HepG2 (cell line): ENCODE results near the gene SELENOH. TPM values are rescaled to one million over a fixed set of nuclear protein-coding genes. Genes with fewer than 3 reads are reported as not detected.

ENCODE experiments used
- ATAC-seq: fragments of 200-7000 bp; cut with Tn5 transposase; 3 replicates; pipeline ENCODE4 v1.9.1; 2020; ENCODE audit warnings: mild to moderate bottlenecking, moderate library complexity
- BruUV-seq: library from RNA; stranded (reverse); fragments of 400-500 nt; replicated peaks from 2 replicates; lab custom pipeline; 2021; lab: Mats Ljungman, UMichigan
- CTCF ChIA-PET: fragments of 300-600 bp; formaldehyde crosslinking; extraction: SDS; loops from one replicate; lab custom pipeline; 2021; ENCODE audit warnings: low total read pairs, inconsistent platforms, low intra/inter-chr PET ratio; lab: Yijun Ruan, JAX
- POLR2A ChIA-PET: fragments of 350-600 bp; sonication (Branson Sonifier 250); formaldehyde crosslinking; loops from one replicate; lab custom pipeline; 2020; ENCODE audit warnings: antibody characterized with exemption, inconsistent platforms; lab: Yijun Ruan, JAX
- DNase-seq: peaks from one replicate; pipeline ENCODE4 v3.0.0-alpha.2; 2015; ENCODE audit warnings: low spot score
- FAIRE-seq: peaks from 3 replicates; lab custom pipeline; 2011; peaks lifted over from hg19 to GRCh38; lab: Jason Lieb, UNC
- H2AFZ ChIP-seq: one replicate; pipeline ENCODE4 v1.6.1; 2011; ENCODE audit warnings: low read length, inconsistent platforms
- H3K27ac ChIP-seq: fragments of 300-600 bp; 3 replicates; pipeline ENCODE4 v1.8.0; 2011; ENCODE audit warnings: mixed run types, mild to moderate bottlenecking, mixed read lengths, low read length, inconsistent platforms; ENCODE audit not compliant: insufficient read depth; ENCODE audit errors: extremely low read length
- H3K27me3 ChIP-seq, 2 experiments: fragments of 200-600 bp in 1 of 2; 2 replicates in 1 of 2; 3 replicates in 1 of 2; pipeline versions ENCODE4 v1.6.0 to v1.8.0; 2011; ENCODE audit warnings: low read length in 2 of 2, mild to moderate bottlenecking in 2 of 2, moderate library complexity in 2 of 2, inconsistent platforms in 1 of 2; ENCODE audit not compliant: insufficient read depth in 2 of 2, control insufficient read depth in 1 of 2
- H3K36me3 ChIP-seq, 2 experiments: fragments of 200-600 bp in 1 of 2; replicated peaks in 1 of 2; 2 replicates in 1 of 2; 3 replicates in 1 of 2; pipeline versions ENCODE4 v1.5.1 to v1.8.0; 2011; ENCODE audit warnings: low read length in 2 of 2, inconsistent platforms in 1 of 2; ENCODE audit not compliant: insufficient read depth in 2 of 2, control insufficient read depth in 1 of 2
- H3K4me1 ChIP-seq: 2 replicates; pipeline ENCODE4 v1.5.1; 2012; ENCODE audit warnings: low read length, inconsistent platforms; ENCODE audit not compliant: insufficient read depth
- H3K4me2 ChIP-seq: 2 replicates; pipeline ENCODE4 v1.6.0; 2011; ENCODE audit warnings: low read depth, low read length, inconsistent platforms
- H3K4me3 ChIP-seq, 3 experiments: fragments of 200-600 bp in 1 of 3; sonication (generic), shearing (Covaris generic) in 1 of 3; replicated peaks in 1 of 3; 2 replicates each; pipeline ENCODE4 v1.5.1; 2011 to 2016; ENCODE audit warnings: low read length in 3 of 3, inconsistent platforms in 2 of 3, low read depth in 2 of 3, mild to moderate bottlenecking in 2 of 3, control low read depth in 1 of 3, mixed read lengths in 1 of 3; ENCODE audit not compliant: insufficient read depth in 1 of 3
- H3K79me2 ChIP-seq: one replicate; pipeline ENCODE4 v1.6.1; 2011; ENCODE audit warnings: low read length, inconsistent platforms; ENCODE audit not compliant: insufficient read depth
- H3K9ac ChIP-seq: 2 replicates; pipeline ENCODE4 v1.6.0; 2011; ENCODE audit warnings: mild to moderate bottlenecking, low read depth, low read length, inconsistent platforms; ENCODE audit not compliant: insufficient read depth
- H3K9me3 ChIP-seq: 2 replicates; pipeline ENCODE4 v1.5.1; 2012; ENCODE audit warnings: mild to moderate bottlenecking, low read length
- H4K20me1 ChIP-seq: 2 replicates; pipeline ENCODE4 v1.6.0; 2011; ENCODE audit warnings: inconsistent platforms, mild to moderate bottlenecking, low read length, moderate library complexity; ENCODE audit not compliant: insufficient read depth
- EED ChIP-seq: sonication (generic); formaldehyde crosslinking; IDR thresholded peaks from 2 replicates; pipeline ENCODE4 v1.5.0; 2020; ENCODE audit warnings: mild to moderate bottlenecking, missing genetic modification reagents
- PHF21A ChIP-seq: sonication (generic); formaldehyde crosslinking; IDR thresholded peaks from 2 replicates; pipeline ENCODE4 v1.5.0; 2020; ENCODE audit warnings: mild to moderate bottlenecking, missing genetic modification reagents
- PTBP1 ChIP-seq: fragments of 200-400 bp; formaldehyde crosslinking; IDR thresholded peaks from 2 replicates; pipeline ENCODE4 v1.6.1; 2018; ENCODE audit warnings: low read length, low read depth; ENCODE audit not compliant: poor library complexity, severe bottlenecking
- ZEB1 ChIP-seq: IDR thresholded peaks from 2 replicates; pipeline ENCODE4 v1.6.1; 2012; ENCODE audit warnings: mild to moderate bottlenecking, low read depth, inconsistent platforms; ENCODE audit not compliant: insufficient replicate concordance
- ZNF24 ChIP-seq: fragments of 450-650 bp; IDR thresholded peaks from 2 replicates; pipeline ENCODE4 v1.6.1; 2017; ENCODE audit warnings: antibody characterized with exemption, mild to moderate bottlenecking
- ZNF543 ChIP-seq: sonication (generic); formaldehyde crosslinking; IDR thresholded peaks from 2 replicates; pipeline ENCODE4 v1.4.0; 2020; ENCODE audit warnings: mild to moderate bottlenecking, missing genetic modification reagents
- WGBS: methylation state at CpG from one replicate; pipeline ENCODE4 v1.1.6; 2017; ENCODE audit warnings: low lambda C conversion rate; 5-methylcytosine and 5-hydroxymethylcytosine counted together
- in situ Hi-C: cut with HindIII; loops from 2 replicates; pipeline ENCODE4 v1.10.0; 2017; ENCODE audit warnings: low pct_unique_long_range_greater_than_20kb; ENCODE audit not compliant: extremely low pct_ligation_motif_present
- intact Hi-C: fragments of 100-400 bp; cut with micrococcal nuclease; formaldehyde crosslinking; loops from one replicate; pipeline ENCODE4 v1.10.0; 2022; ENCODE audit not compliant: unreplicated experiment
- polyA plus RNA-seq, 8 experiments: library from polyadenylated mRNA; depleted of rRNA in 3 of 8; stranded (reverse) in 7 of 8; unstranded in 1 of 8; fragments of >200 nt; fragmentation: Illumina TruSeq in 4 of 8; extraction: Trizol in 4 of 8; gene quantifications; 2 replicates each; pipeline versions ENCODE4 v1.2.1 to v1.2.3, GENCODE V29; 2011 to 2016; ENCODE audit warnings: low read depth in 4 of 8, missing spikeins in 1 of 8, mixed read lengths in 1 of 8; ENCODE audit not compliant: insufficient read depth in 1 of 8
- total RNA-seq, 5 experiments: library from RNA; depleted of rRNA; stranded (reverse); fragments of >200 nt; fragmentation: Illumina TruSeq; extraction: Trizol; gene quantifications; 2 replicates each; pipeline ENCODE4 v1.2.3, GENCODE V29; 2016; ENCODE audit warnings: low read depth in 1 of 5
- TF ChIP-seq, protein P1 (sequence below): sonication (generic); formaldehyde crosslinking; IDR thresholded peaks from 2 replicates; pipeline ENCODE4 v1.4.0; 2020; ENCODE audit warnings: missing genetic modification reagents
- TF ChIP-seq, protein P2 (sequence below): sonication (generic); formaldehyde crosslinking; IDR thresholded peaks from 2 replicates; pipeline ENCODE4 v1.4.0; 2020; ENCODE audit warnings: missing genetic modification reagents

Gene SELENOH
- total and polyA plus RNA-seq, 2 of the 13 experiments (the other 11 are each of a cell fraction or from before 2014, with no cell fraction given): 27.2 to 77.4 TPM

DNA sequence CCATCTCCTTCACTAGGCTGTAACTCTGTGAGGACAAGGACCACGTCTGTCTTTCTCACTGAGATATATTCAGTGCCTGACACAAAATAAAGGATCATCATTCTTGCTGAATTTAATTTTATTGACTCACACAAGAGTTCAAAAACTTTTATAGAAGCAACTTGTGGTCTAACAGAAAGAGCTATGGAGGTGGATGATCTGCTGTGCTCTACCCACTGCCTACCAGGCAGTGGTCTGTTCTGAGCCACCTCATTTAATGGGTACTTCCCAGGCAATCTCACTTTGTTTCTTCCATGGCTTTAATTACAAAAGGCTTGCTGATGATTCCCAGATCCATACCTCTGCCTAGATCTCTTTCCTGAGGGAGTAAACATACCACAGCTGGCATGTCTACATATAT lies 5.6 kb downstream of the SELENOH start:
- no TSS peak for BruUV-seq
- Histone ChIP-seq H3K27ac (no peak overlapping the region), H3K4me3 (no peak overlapping the region), H3K79me2 (peaks cover 10% of the 10 kb centered on the region), H3K9ac (no peak overlapping the region), H3K27me3 (no peaks in the 10 kb centered on the region), H3K36me3 (peaks cover 4 to 32% of the 10 kb centered on the region in 2 experiments), H3K4me2 (no peak overlapping the region), H4K20me1 (no peaks in the 10 kb centered on the region), H3K9me3 (no peaks in the 10 kb centered on the region), H2AFZ (no peak overlapping the region), H3K4me1 (peaks cover 13% of the 10 kb centered on the region)
- TF ChIP-seq, protein P1, sequence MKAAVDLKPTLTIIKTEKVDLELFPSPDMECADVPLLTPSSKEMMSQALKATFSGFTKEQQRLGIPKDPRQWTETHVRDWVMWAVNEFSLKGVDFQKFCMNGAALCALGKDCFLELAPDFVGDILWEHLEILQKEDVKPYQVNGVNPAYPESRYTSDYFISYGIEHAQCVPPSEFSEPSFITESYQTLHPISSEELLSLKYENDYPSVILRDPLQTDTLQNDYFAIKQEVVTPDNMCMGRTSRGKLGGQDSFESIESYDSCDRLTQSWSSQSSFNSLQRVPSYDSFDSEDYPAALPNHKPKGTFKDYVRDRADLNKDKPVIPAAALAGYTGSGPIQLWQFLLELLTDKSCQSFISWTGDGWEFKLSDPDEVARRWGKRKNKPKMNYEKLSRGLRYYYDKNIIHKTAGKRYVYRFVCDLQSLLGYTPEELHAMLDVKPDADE (CRISPR knock-in tag): no peak
- no peak for TF ChIP-seq PTBP1
- no peak for TF ChIP-seq PHF21A (CRISPR knock-in tag)
- TF ChIP-seq ZNF543 (CRISPR knock-in tag): no peak
- no peak for TF ChIP-seq EED (CRISPR knock-in tag)
- no peak for TF ChIP-seq ZEB1
- no peak for TF ChIP-seq ZNF24
- TF ChIP-seq, protein P2, sequence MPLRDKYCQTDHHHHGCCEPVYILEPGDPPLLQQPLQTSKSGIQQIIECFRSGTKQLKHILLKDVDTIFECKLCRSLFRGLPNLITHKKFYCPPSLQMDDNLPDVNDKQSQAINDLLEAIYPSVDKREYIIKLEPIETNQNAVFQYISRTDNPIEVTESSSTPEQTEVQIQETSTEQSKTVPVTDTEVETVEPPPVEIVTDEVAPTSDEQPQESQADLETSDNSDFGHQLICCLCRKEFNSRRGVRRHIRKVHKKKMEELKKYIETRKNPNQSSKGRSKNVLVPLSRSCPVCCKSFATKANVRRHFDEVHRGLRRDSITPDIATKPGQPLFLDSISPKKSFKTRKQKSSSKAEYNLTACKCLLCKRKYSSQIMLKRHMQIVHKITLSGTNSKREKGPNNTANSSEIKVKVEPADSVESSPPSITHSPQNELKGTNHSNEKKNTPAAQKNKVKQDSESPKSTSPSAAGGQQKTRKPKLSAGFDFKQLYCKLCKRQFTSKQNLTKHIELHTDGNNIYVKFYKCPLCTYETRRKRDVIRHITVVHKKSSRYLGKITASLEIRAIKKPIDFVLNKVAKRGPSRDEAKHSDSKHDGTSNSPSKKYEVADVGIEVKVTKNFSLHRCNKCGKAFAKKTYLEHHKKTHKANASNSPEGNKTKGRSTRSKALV (CRISPR knock-in tag): no peak
- DNase-seq (no peak), ATAC-seq (no peak), FAIRE-seq (no peak)
- in situ Hi-C loops: loop anchor here (10.0 kb wide), 1 partner anchor 768 kb away; no protein-coding TSS in a partner anchor
- 100% methylated on average over 1 of the region's 1 CpG for whole genome bisulfite sequencing
- POLR2A ChIA-PET: interaction anchor here (1.0 kb wide), 1 partner anchor 35 kb away, joined by 3 read pairs; the partner anchor contains the start of gene MED19
- CTCF ChIA-PET: no interaction called here
- intact Hi-C loops: no loop called here
